Activated T-cell treated with anti-CD3 and anti-CD28 coated beads, Interleukin-2, amount 50 U/mL, for 1 hour (primary cell): ENCODE data around the gene VPS33B.
"Not testable (repeated sequence)": the region's sequence is repeated elsewhere in the genome, so short reads cannot be mapped to it uniquely, and the experiment has no call there.

ENCODE experiments used
- DNase-seq: peaks from one replicate; pipeline ENCODE4 v3.0.0-alpha.2; 2020

Gene VPS33B

DNA sequence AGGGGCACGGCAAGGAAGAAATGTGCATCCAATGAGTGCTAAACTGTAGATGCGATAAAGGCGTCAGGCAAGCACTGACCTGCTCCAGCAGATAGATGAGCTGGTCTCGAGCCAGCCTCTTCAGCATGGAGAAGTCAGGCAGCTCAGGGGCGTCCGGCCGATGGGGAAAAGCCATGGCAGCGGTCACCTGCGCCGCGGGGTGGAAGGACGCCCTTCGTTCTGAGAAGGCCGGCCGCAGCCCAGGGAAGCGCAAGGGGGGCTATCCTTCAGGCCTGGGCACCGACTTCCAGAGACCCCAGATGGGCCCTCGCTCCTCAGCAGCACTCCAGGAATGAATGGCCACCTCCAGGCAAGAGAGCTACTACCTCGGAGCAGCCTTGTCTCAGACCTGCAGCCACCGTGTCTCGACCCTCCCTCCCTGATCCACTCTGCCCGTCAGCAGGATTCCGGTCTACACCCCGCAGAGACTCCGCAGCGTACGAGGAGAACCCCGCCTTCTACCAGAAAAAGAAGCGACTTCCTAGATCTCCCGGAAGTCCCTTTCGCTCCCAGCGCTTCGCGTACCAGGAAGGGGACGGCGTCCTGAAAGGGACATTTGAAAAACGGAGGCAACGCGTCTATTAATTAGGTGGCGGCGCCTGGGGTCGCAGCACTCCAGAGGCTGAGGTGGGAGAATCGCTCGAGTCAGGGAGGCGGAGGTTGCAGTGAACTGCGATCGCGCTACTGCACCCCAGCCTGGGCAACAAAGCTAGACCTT, at the start of gene VPS33B:
Gene VPS33B, minus strand, starts transcription at position 520 of the 757 bp plus-strand sequence. Its CDS starts 345 bp downstream, at position 175.
- DNase-seq: peak; percentile 79

DNA sequence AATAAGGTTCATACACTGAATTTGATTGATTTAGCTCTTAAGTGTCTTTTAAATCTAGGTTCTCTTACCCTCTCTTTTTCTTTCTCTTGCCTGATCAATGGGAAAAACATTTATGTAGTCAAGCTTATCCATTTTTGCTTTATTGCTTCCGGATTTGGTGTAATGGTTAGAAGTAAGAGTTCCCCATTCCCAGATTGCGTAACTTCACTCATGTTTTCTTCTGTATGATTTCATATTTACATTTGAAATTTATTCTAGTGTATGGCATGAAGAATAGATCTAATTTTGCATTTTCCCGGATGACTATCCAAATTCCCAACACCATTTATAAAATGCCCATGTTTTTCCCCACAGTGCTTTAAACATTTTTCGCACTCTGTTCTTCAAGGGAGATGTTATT, 49.8 kb upstream of the VPS33B start:
- DNase-seq: no peak

DNA sequence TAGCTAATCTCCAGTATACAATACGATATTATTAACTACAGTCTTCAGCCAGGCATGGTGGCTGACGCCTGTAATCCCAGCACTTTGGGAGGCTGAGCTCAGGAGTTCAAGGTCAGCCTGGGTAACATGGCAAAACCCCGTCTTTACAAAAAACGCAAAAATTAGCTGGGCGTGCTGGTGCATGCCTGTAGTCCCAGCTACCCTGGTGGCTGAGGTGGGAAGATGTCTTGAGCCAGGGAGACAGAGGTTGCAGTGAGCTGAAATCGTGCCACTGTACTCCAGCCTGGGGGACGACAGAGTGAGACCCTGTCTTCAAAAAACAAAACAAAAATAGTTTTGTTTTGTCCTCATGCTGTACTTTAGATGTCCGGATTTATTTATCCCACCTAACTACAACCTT, 48.5 kb upstream of the VPS33B start:
- DNase-seq: no peak

GRCh38 chr15:91068966-91069365, 46.6 kb upstream of the VPS33B start:
- DNase-seq: no peak

GRCh38 chr15:91068436-91068835, 46.0 kb upstream of the VPS33B start:
- DNase-seq: no peak

GRCh38 chr15:91067036-91067435, 44.6 kb upstream of the VPS33B start:
- DNase-seq: no peak

DNA sequence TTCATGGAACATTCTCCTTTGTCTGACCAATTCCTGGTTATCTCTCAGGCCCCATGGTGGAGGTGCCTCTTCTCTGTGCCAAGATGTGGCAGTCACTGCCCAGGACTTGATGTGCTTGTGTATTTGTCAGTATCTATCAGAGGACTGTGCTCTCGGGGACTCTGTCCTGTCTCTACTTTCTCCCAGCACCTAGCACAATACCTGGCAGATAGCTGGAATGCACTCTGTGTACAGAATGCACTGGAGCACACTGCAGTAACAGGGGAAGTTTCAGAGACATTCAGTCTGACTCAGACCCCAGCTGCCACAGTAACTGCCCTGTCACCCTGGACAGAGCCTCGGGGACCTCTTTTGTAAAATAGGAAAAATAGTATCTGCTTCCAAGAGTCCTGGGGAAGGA, 43.1 kb upstream of the VPS33B start:
- DNase-seq: no peak

DNA sequence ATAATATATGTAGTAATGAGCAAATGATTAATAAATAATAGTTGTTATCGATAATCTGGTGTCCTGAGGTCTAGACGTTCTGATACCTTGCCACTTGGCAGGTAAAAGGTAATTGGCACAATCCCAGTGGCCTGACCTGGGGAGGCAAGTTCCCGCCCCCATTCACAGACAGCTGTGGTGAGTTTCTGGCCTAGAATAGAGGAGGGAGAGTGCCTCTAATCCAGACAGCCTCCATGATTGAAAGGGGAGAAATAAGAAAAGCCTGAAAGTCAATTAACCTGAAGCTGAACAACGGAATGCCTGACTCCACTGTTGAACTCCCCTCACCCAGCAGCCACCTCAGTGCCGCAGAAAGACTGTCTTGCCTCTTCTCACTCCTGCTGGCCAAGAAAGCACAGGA, 39.6 kb upstream of the VPS33B start:
- no peak for DNase-seq

- no peak for DNase-seq
These were observed 38.8 kb upstream of the VPS33B start for GRCh38 chr15:91061230-91061629.

DNA sequence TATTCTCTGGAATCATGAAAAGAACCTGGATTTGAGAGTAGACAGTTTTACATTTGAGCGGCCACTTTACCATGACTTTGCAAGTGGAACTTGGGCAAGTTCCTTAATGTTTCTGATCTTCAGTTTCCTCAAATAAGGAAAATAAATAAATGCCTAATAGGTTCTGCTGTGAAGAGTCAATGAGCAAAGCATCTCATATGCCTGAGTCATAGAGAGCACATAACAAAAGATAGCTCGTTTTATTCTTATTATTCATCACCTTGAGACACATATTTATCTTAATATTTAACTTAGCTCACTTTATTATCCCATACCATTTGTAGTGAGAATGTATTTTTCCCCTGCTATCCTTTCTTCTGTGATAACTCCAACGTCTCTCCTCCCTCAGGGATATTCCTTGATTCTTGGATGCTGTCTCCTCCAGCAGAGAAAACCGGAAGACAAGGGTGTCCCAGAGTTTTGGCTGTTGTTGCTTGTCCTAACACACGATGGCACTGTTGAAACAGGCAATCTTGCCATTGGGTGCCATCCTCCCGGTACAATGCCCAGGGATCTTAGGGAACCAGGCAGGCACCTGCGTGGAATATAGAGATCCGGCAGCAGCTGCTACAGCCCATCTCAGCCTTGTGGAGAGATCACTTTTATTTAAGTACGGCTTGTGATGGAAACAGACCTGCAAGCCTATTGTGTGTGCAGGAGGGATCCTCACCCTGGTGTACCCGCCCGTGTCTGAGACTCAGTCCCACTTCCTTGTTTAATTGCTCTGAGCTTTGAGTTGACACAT, 33.3 kb upstream of the VPS33B start:
- DNase-seq: peak; percentile 32

DNA sequence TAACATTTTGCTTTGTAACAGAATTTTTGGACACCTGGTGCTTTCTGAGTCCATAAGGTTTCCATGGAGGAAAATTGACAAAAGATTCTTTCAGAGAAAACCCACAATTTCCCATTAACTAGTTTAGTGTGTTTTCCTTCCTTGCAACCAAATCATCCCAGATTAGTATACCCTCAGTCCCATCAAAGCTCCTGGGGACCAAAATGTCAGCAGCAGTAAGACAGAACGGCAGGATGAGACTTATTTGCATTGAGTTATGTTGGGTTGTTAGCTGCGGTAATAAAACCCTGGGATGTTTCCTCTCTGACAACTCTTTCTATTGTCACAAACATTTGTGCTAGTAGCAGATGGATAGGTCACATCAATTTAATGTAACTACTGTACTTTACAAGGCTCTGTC, 32.4 kb upstream of the VPS33B start:
- DNase-seq: no peak

DNA sequence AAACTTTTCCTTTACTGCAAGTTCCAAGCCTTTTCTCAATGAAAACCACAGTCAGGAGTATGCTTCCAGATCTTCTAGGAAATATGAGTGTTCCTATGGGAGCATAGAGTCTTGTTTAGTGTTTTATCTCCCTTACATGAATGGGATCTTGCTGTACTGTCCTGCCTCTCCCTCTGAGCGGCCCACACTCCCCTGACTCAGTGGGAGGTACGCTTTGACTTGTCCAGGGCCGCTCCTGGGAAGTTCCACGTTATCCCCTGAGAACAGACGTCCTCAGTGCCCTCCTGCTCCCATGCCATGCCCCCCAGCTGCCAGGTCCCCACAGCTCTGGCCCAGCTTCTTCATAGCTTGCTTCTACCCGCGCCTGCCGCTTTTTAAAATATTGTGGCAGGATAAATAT, 28.9 kb upstream of the VPS33B start:
- no peak for DNase-seq

GRCh38 chr15:91050128-91050455, 27.7 kb upstream of the VPS33B start:
- DNase-seq: no peak

GRCh38 chr15:91049378-91050127, 27.2 kb upstream of the VPS33B start:
- DNase-seq: no peak

DNA sequence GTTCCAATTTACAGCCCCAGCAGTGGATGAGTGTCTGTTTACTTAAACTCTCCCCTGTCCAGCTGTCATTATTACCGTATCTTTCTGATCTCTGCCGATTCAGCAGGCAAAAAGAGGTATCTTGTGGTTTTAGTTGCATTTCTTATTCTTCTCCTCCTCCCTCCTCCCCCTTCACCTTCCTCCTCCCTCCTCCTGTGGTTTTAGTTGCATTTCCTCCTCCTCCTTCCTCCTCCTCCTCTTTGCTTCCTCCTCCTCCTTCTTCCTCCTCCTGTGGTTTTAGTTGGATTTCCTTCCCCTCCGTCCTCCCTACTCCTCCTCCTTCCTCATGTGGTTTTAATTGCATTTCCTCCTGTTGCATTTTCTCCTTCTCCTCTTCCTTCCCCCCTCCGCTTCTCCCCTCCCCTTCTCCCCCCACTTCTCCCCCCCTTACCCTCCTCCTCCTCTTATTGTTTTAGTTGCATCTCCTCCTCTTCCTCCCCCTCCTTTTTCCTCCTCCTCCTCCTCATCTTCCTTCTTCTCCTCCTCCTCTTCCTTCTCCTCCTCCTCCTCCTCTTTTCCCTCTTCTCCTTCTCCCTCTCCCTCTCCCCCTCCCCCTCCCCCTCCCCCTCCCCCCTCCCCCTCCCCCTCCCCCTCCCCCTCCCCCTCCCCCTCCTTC, 25.3 kb upstream of the VPS33B start:
- DNase-seq: no peak

DNA sequence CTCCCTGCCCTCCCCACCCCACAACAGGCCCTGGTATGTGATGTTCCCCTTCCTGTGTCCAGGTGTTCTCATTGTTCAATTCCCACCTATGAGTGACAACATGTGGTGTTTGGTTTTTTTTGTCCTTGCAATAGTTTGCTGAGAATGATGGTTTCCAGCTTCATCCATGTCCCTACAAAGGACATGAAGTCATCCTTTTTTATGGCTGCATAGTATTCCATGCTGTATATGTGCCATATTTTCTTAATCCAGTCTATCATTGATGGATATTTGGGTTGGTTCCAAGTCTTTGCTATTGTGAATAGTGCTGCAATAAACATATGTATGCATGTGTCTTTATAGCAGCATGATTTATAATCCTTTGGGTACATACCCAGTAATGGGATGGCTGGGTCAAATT, 23.7 kb upstream of the VPS33B start:
- DNase-seq: not testable (repeated sequence)

DNA sequence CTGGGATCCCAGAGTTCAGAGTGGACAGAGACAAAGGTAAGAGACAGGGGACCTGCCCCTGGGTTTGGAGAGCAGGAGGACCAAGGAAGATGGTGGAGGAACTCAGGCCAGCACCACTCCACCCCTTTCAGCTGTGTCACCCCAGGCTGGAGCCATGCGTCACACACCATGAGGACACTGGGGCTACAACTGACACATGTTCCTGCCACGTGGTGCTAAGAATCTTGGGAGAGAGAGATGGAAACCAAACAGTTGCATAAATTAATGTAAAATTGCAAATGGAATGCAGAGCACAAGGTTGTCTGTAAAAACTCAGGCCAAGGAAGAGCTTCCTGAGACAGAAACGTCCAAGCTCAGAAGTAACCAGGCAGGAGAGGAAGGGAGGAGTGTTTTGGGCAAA, 22.7 kb upstream of the VPS33B start:
- no peak for DNase-seq

DNA sequence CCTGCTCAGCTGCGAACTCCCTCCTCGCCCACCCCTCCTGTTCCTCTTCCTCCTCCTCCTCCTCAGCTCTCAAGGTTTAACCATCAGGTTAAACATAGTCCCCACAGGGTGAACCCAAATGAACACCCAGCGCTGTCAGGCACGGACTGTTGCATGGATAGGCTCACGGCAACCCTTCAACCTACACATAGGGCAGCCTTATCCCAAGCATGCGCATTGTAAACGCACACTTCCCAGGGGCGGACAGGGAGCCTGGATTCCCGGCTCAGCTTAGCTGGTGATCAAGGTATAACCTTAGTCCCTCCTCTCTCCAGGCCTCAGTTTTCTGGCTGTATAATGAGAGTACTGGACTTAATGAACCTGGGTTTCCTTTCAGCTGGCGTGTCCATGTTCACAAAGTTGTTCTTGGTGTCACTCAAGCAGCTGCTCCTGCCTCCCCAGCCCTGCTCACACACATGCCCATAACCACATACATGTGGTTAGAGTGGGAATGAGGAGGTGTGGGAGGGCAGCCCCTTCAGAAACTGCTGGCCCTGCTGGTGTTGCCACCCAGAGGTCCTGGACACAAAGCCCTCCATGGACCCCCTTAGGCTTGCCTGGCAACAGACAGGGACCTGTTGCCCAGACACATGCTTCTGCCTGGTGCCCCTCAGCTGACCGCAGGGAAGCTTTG, 20.9 kb upstream of the VPS33B start:
- no peak for DNase-seq

GRCh38 chr15:91040856-91041255, 18.5 kb upstream of the VPS33B start:
- no peak for DNase-seq

DNA sequence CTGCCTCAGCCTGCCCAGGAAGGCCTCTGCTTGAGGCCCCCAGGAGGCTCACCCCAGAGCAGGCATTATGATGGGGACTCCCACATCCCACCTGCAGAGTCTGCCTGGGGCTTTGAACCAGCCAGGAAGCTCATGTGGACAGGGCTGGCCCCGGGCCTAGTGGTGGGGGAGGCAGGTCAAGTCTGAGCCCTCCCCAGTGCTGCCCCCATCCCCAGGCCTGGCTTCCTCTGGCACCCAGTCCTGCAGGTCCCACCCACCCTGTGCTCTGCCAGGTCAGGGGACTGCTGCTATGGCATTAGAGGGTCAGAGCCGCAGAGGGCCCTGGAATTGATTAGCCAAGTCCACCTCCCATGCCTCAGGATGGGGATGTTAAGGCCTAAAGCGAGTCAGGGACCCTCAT, 17.6 kb upstream of the VPS33B start:
- DNase-seq: no peak

DNA sequence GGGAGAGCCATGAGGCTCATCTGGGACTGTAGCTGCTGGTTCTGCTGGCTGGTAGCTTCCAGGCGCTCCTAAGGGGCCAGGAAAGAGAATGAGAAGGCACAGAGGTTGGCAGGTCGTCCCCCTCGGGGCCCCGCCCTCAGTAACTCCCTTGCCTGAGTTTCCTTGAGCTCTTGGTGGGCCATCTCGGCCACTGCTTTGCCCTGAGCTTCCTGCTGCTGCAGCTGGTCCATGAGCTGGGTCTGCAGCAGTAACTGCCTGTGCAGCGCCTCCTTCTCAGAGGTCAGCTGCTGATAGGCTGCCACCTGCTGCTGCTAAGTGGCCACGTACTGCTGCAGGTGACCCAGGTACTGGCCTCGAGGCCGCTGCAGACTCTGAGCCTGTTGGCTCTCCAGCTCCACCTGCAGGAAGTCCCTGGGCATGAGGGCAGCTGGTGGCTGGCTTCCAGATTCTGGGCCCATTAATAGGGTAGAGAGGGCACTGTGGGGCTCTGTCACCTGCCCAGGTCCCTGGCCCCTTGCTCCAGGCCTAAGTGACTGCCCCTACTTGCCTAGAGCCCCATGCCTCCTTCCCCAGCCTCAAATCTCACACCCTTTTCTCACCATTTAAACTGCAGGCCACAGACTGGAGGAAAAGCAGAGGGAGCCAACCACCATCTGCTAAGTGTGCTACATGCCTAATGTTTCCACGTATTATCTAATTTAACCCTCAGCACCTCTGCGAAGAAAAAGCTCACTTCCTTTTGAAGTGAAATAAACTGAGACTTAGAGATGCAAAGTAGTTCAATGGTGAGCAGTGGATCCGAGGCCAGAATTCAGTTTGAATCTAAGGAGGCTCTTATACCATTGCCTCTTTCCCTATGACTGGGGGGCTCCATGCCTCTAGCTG, 10.8 kb upstream of the VPS33B start:
- peak; percentile 69 for DNase-seq

- DNase-seq: no peak
These were observed 9.4 kb upstream of the VPS33B start for GRCh38 chr15:91031796-91032195.
